AG04450 (cell line): Measurements from ENCODE around the gene NRK. TPM values are rescaled to one million over a fixed set of nuclear protein-coding genes. Genes with fewer than 3 reads are reported as not detected.
"Not testable (repeated sequence)": the region's sequence is repeated elsewhere in the genome, so short reads cannot be mapped to it uniquely, and the experiment has no call there.

ENCODE experiments used
- CTCF ChIA-PET: fragments of 300-600, 350-600 bp; formaldehyde crosslinking; extraction: SDS; loops from one replicate; lab custom pipeline; 2022; ENCODE audit warnings: antibody characterized with exemption, inconsistent platforms; lab: Charles Lee
- POLR2A ChIA-PET: fragments of 350-600 bp; formaldehyde crosslinking; extraction: SDS; loops from one replicate; lab custom pipeline; 2021; ENCODE audit warnings: antibody characterized with exemption, inconsistent platforms; lab: Yijun Ruan, JAX
- DNase-seq: peaks from one replicate; pipeline ENCODE4 v3.0.0-alpha.2; 2011; ENCODE audit warnings: low read depth, low spot score
- H3K27ac ChIP-seq: one replicate; pipeline ENCODE4 v1.5.1; 2012; ENCODE audit warnings: low read depth, low read length, control low read depth
- H3K27me3 ChIP-seq: one replicate; pipeline ENCODE4 v1.6.0; 2012; ENCODE audit warnings: low read length; ENCODE audit not compliant: control insufficient read depth, insufficient read depth
- H3K4me3 ChIP-seq: 2 replicates; pipeline ENCODE4 v1.5.1; 2011; ENCODE audit warnings: mild to moderate bottlenecking, low read depth, low read length, control low read depth
- H3K9me3 ChIP-seq: 2 replicates; pipeline ENCODE4 v1.5.1; 2012; ENCODE audit warnings: low read length; ENCODE audit not compliant: control insufficient read depth, insufficient read depth
- polyA plus RNA-seq: library from polyadenylated mRNA; depleted of rRNA; stranded (reverse); fragments of >200 nt; gene quantifications from 2 replicates; pipeline ENCODE4 v1.2.3, GENCODE V29; 2011
- TF ChIP-seq, protein P1 (sequence below): IDR thresholded peaks from 2 replicates; pipeline ENCODE4 v1.5.1; 2011; ENCODE audit warnings: low read depth, low read length, control low read depth, inconsistent platforms

Gene NRK
- polyA plus RNA-seq, 1 experiment, result 2.8 TPM

DNA sequence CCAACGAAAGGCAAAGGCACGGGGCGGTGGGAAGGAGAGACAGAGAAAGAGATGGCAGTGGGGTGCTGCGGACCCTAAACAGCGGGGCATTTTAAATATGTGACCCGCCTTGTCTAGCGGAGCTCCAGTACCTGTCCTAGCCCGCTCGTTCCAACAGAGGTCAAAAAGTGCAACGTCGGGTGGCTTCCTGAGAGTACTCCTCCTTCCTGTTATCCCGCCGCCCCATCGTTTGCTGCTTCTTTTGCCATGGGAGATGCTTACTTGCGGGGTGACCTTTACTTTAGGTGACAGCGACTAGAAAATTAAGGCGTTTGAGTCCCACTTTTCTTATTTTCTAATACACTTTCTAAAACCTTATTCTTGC lies 735 bp downstream of the NRK start:
- Histone ChIP-seq H3K9me3 (no peaks in the 10 kb centered on the region), H3K27me3 (no peaks in the 10 kb centered on the region), H3K27ac (no peak overlapping the region), H3K4me3 (peak overlapping the region; percentile 51)
- ChIA-PET POLR2A (no interaction called here), CTCF (no interaction called here)
- DNase-seq, result no peak
- TF ChIP-seq, protein P1, sequence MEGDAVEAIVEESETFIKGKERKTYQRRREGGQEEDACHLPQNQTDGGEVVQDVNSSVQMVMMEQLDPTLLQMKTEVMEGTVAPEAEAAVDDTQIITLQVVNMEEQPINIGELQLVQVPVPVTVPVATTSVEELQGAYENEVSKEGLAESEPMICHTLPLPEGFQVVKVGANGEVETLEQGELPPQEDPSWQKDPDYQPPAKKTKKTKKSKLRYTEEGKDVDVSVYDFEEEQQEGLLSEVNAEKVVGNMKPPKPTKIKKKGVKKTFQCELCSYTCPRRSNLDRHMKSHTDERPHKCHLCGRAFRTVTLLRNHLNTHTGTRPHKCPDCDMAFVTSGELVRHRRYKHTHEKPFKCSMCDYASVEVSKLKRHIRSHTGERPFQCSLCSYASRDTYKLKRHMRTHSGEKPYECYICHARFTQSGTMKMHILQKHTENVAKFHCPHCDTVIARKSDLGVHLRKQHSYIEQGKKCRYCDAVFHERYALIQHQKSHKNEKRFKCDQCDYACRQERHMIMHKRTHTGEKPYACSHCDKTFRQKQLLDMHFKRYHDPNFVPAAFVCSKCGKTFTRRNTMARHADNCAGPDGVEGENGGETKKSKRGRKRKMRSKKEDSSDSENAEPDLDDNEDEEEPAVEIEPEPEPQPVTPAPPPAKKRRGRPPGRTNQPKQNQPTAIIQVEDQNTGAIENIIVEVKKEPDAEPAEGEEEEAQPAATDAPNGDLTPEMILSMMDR, result no peak

GRCh38 chrX:105829011-105829410 lies 6.7 kb downstream of the NRK start:
- Histone ChIP-seq H3K9me3 (no peaks in the 10 kb centered on the region), H3K27me3 (no peaks in the 10 kb centered on the region), H3K4me3 (no peak overlapping the region), H3K27ac (no peak overlapping the region)
- CTCF ChIA-PET, result no interaction called here
- TF ChIP-seq, protein P1, result no peak
- POLR2A ChIA-PET, result no interaction called here
- no peak for DNase-seq

- no peaks in the 10 kb centered on the region for H3K27me3 ChIP-seq
- H3K27ac ChIP-seq, result no peak overlapping the region
- H3K9me3 ChIP-seq, result no peaks in the 10 kb centered on the region
- POLR2A ChIA-PET, result no interaction called here
- TF ChIP-seq, protein P1, result no peak
- peak; percentile 71 for DNase-seq
- H3K4me3 ChIP-seq, result no peak overlapping the region
- CTCF ChIA-PET, result no interaction called here
Observed at GRCh38 chrX:105837232-105837631, 14.9 kb downstream of the NRK start.

DNA sequence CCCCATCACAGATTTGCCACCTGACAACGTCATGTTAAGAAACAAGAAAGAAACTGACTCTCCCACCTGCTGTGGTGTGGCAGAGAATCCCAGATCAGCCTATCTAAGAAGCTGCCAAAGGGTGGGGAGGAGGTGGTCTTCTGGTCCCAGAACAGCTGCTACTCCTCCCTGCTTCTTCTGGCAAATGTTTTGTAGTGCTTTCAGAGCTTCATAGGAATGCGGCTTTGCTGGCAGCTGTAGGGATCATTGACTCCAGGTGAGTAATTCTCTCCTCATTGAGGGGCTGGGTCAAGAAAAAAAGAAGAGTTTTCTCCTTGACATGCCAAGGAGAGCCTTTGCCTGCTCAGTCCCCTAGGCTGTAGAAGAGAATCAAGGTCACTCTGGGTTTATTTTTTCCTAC lies 23.3 kb downstream of the NRK start:
- Histone ChIP-seq H3K27me3 (no peaks in the 10 kb centered on the region), H3K27ac (no peak overlapping the region), H3K4me3 (no peak overlapping the region), H3K9me3 (no peaks in the 10 kb centered on the region)
- ChIA-PET POLR2A (no interaction called here), CTCF (interaction anchor here (0.8 kb wide), 1 partner anchor 31 kb away, joined by 3 read pairs; no protein-coding TSS in a partner anchor)
- TF ChIP-seq, protein P1, result no peak
- no peak for DNase-seq

DNA sequence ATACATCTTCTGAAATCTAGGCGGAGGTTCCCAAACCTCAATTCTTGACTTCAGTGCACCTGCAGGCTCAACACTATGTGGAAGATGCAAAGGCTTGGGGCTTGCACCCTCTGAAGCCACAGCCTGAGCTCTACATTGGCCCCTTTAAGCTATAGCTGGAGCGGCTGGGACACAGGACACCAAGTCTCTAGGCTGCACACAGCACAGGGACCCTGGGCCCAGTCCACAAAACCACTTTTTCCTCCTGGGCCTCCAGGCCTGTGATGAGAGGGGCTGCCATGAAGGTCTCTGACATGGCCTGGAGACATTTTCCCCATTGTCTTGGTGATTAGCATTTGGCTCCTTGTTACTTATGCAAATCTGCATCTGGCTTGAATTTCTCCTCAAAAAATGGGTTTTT lies 27.8 kb downstream of the NRK start:
- CTCF ChIA-PET, H3K27ac ChIP-seq: not testable (repeated sequence)

DNA sequence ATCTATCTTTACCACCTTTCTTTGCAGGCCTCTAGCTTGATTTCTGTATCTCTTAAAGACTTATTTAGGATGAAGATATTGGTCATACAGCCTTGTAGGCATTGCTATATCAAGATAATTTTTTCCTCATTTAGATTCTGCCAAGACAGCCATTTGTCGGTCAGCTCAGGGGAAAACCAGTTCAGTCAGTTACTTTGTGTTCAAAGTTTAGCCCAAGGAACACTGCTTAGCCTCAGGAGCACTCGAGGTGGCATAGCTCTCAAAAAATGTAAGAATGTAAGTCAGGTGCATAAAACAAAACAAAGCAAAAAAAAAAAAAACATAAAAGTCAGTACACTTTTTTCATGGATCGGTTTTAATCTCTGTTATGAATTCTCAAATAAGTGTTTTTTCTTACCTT lies 43.4 kb downstream of the NRK start:
- no peak for DNase-seq
- H3K4me3 ChIP-seq, result no peak overlapping the region
- POLR2A ChIA-PET, result no interaction called here
- CTCF ChIA-PET, result interaction anchor here (1.4 kb wide), 1 partner anchor 11 kb away, joined by 4 read pairs; no protein-coding TSS in a partner anchor
- TF ChIP-seq, protein P1, result no peak
- no peak overlapping the region for H3K27ac ChIP-seq
- no peaks in the 10 kb centered on the region for H3K27me3 ChIP-seq
- no peaks in the 10 kb centered on the region for H3K9me3 ChIP-seq

More for the DNA sequence above, 27.8 kb downstream of the NRK start:
- H3K27me3 ChIP-seq, H3K4me3 ChIP-seq, POLR2A ChIA-PET, DNase-seq, H3K9me3 ChIP-seq: not testable (repeated sequence)
